HepG2 (cell line): ENCODE measurements around the gene CABLES1. TPM values are rescaled to one million over a fixed set of nuclear protein-coding genes. Genes with fewer than 3 reads are reported as not detected.

Source experiments
- ATAC-seq: fragments of 200-7000 bp; cut with Tn5 transposase; 3 replicates; pipeline ENCODE4 v1.9.1; 2020; ENCODE audit warnings: mild to moderate bottlenecking, moderate library complexity
- BruUV-seq: library from RNA; stranded (reverse); fragments of 400-500 nt; replicated peaks from 2 replicates; lab custom pipeline; 2021; lab: Mats Ljungman, UMichigan
- CTCF ChIA-PET: fragments of 300-600 bp; formaldehyde crosslinking; extraction: SDS; loops from one replicate; lab custom pipeline; 2021; ENCODE audit warnings: low total read pairs, inconsistent platforms, low intra/inter-chr PET ratio; lab: Yijun Ruan, JAX
- POLR2A ChIA-PET: fragments of 350-600 bp; sonication (Branson Sonifier 250); formaldehyde crosslinking; loops from one replicate; lab custom pipeline; 2020; ENCODE audit warnings: antibody characterized with exemption, inconsistent platforms; lab: Yijun Ruan, JAX
- DNase-seq: peaks from one replicate; pipeline ENCODE4 v3.0.0-alpha.2; 2015; ENCODE audit warnings: low spot score
- FAIRE-seq: peaks from 3 replicates; lab custom pipeline; 2011; peaks lifted over from hg19 to GRCh38; lab: Jason Lieb, UNC
- H2AFZ ChIP-seq: one replicate; pipeline ENCODE4 v1.6.1; 2011; ENCODE audit warnings: low read length, inconsistent platforms
- H3K27ac ChIP-seq: fragments of 300-600 bp; 3 replicates; pipeline ENCODE4 v1.8.0; 2011; ENCODE audit warnings: mixed run types, mild to moderate bottlenecking, mixed read lengths, low read length, inconsistent platforms; ENCODE audit not compliant: insufficient read depth; ENCODE audit errors: extremely low read length
- H3K27me3 ChIP-seq, 2 experiments: fragments of 200-600 bp in 1 of 2; 2 replicates in 1 of 2; 3 replicates in 1 of 2; pipeline versions ENCODE4 v1.6.0 to v1.8.0; 2011; ENCODE audit warnings: low read length in 2 of 2, mild to moderate bottlenecking in 2 of 2, moderate library complexity in 2 of 2, inconsistent platforms in 1 of 2; ENCODE audit not compliant: insufficient read depth in 2 of 2, control insufficient read depth in 1 of 2
- H3K36me3 ChIP-seq, 2 experiments: fragments of 200-600 bp in 1 of 2; replicated peaks in 1 of 2; 2 replicates in 1 of 2; 3 replicates in 1 of 2; pipeline versions ENCODE4 v1.5.1 to v1.8.0; 2011; ENCODE audit warnings: low read length in 2 of 2, inconsistent platforms in 1 of 2; ENCODE audit not compliant: insufficient read depth in 2 of 2, control insufficient read depth in 1 of 2
- H3K4me1 ChIP-seq: 2 replicates; pipeline ENCODE4 v1.5.1; 2012; ENCODE audit warnings: low read length, inconsistent platforms; ENCODE audit not compliant: insufficient read depth
- H3K4me2 ChIP-seq: 2 replicates; pipeline ENCODE4 v1.6.0; 2011; ENCODE audit warnings: low read depth, low read length, inconsistent platforms
- H3K4me3 ChIP-seq, 3 experiments: fragments of 200-600 bp in 1 of 3; sonication (generic), shearing (Covaris generic) in 1 of 3; replicated peaks in 1 of 3; 2 replicates each; pipeline ENCODE4 v1.5.1; 2011 to 2016; ENCODE audit warnings: low read length in 3 of 3, inconsistent platforms in 2 of 3, low read depth in 2 of 3, mild to moderate bottlenecking in 2 of 3, control low read depth in 1 of 3, mixed read lengths in 1 of 3; ENCODE audit not compliant: insufficient read depth in 1 of 3
- H3K79me2 ChIP-seq: one replicate; pipeline ENCODE4 v1.6.1; 2011; ENCODE audit warnings: low read length, inconsistent platforms; ENCODE audit not compliant: insufficient read depth
- H3K9ac ChIP-seq: 2 replicates; pipeline ENCODE4 v1.6.0; 2011; ENCODE audit warnings: mild to moderate bottlenecking, low read depth, low read length, inconsistent platforms; ENCODE audit not compliant: insufficient read depth
- H3K9me3 ChIP-seq: 2 replicates; pipeline ENCODE4 v1.5.1; 2012; ENCODE audit warnings: mild to moderate bottlenecking, low read length
- H4K20me1 ChIP-seq: 2 replicates; pipeline ENCODE4 v1.6.0; 2011; ENCODE audit warnings: inconsistent platforms, mild to moderate bottlenecking, low read length, moderate library complexity; ENCODE audit not compliant: insufficient read depth
- ARID5B ChIP-seq: IDR thresholded peaks from 2 replicates; pipeline ENCODE4 v1.4.0; 2020; ENCODE audit warnings: mild to moderate bottlenecking, missing genetic modification reagents
- ETV5 ChIP-seq: IDR thresholded peaks from 2 replicates; pipeline ENCODE4 v1.6.1; 2018; ENCODE audit warnings: missing biosample characterization, missing genetic modification reagents, inconsistent platforms, borderline replicate concordance
- JUN ChIP-seq: sonication (generic); formaldehyde crosslinking; IDR thresholded peaks from 2 replicates; pipeline ENCODE4 v1.4.0; 2020; ENCODE audit warnings: mild to moderate bottlenecking, missing genetic modification reagents
- JUND ChIP-seq: sonication (generic); formaldehyde crosslinking; IDR thresholded peaks from 2 replicates; pipeline ENCODE4 v1.8.0; 2022; ENCODE audit warnings: mild to moderate bottlenecking, missing genetic modification reagents
- MTA1 ChIP-seq: sonication (generic); formaldehyde crosslinking; IDR thresholded peaks from 2 replicates; pipeline ENCODE4 v1.4.0; 2020; ENCODE audit warnings: missing genetic modification reagents, mild to moderate bottlenecking, borderline replicate concordance
- NPAS2 ChIP-seq: sonication (generic); formaldehyde crosslinking; IDR thresholded peaks from 2 replicates; pipeline ENCODE4 v1.8.0; 2022; ENCODE audit warnings: mild to moderate bottlenecking, missing genetic modification reagents, borderline replicate concordance
- NR2F1 ChIP-seq, 2 experiments: fragments of 450-650 bp in 1 of 2; formaldehyde crosslinking in 1 of 2; IDR thresholded peaks; 2 replicates each; pipeline versions ENCODE4 v1.5.0 to v1.6.1; 2016 to 2020; ENCODE audit warnings: mild to moderate bottlenecking in 1 of 2, missing compliant biosample characterization in 1 of 2, missing genetic modification reagents in 1 of 2, moderate library complexity in 1 of 2
- PPARG ChIP-seq: conservative IDR thresholded peaks from 2 replicates; pipeline ENCODE4 v1.6.1; 2016; ENCODE audit warnings: missing biosample characterization, missing genetic modification reagents
- RARA ChIP-seq: IDR thresholded peaks from 2 replicates; pipeline ENCODE4 v1.6.1; 2016; ENCODE audit warnings: missing genetic modification reagents, missing compliant biosample characterization
- SNAPC4 ChIP-seq: sonication (generic); formaldehyde crosslinking; IDR thresholded peaks from 2 replicates; pipeline ENCODE4 v1.4.0; 2020; ENCODE audit warnings: mild to moderate bottlenecking, missing genetic modification reagents
- TBX3 ChIP-seq: fragments of 450-650 bp; IDR thresholded peaks from 2 replicates; pipeline ENCODE4 v1.6.1; 2017; ENCODE audit warnings: antibody characterized with exemption, mild to moderate bottlenecking, inconsistent platforms, borderline replicate concordance
- THYN1 ChIP-seq: sonication (generic); formaldehyde crosslinking; IDR thresholded peaks from 2 replicates; pipeline ENCODE4 v1.8.1; 2023; ENCODE audit warnings: low read depth, mild to moderate bottlenecking, moderate library complexity, missing genetic modification reagents, borderline replicate concordance
- WIZ ChIP-seq: sonication (generic); formaldehyde crosslinking; IDR thresholded peaks from 2 replicates; pipeline ENCODE4 v1.5.1; 2020; ENCODE audit warnings: mild to moderate bottlenecking, missing genetic modification reagents
- ZNF337 ChIP-seq: sonication (generic); formaldehyde crosslinking; IDR thresholded peaks from 2 replicates; pipeline ENCODE4 v1.5.1; 2020; ENCODE audit warnings: missing genetic modification reagents, low read depth, mild to moderate bottlenecking, borderline replicate concordance
- ZNF33B ChIP-seq: sonication (generic); formaldehyde crosslinking; IDR thresholded peaks from 2 replicates; pipeline ENCODE4 v1.5.1; 2020; ENCODE audit warnings: mild to moderate bottlenecking, missing genetic modification reagents
- ZNF484 ChIP-seq: sonication (generic); formaldehyde crosslinking; IDR thresholded peaks from 2 replicates; pipeline ENCODE4 v1.5.1; 2020; ENCODE audit warnings: mild to moderate bottlenecking, low read depth, missing genetic modification reagents, borderline replicate concordance
- WGBS: methylation state at CpG from one replicate; pipeline ENCODE4 v1.1.6; 2017; ENCODE audit warnings: low lambda C conversion rate; 5-methylcytosine and 5-hydroxymethylcytosine counted together
- in situ Hi-C: cut with HindIII; loops from 2 replicates; pipeline ENCODE4 v1.10.0; 2017; ENCODE audit warnings: low pct_unique_long_range_greater_than_20kb; ENCODE audit not compliant: extremely low pct_ligation_motif_present
- intact Hi-C: fragments of 100-400 bp; cut with micrococcal nuclease; formaldehyde crosslinking; loops from one replicate; pipeline ENCODE4 v1.10.0; 2022; ENCODE audit not compliant: unreplicated experiment
- polyA plus RNA-seq, 8 experiments: library from polyadenylated mRNA; depleted of rRNA in 3 of 8; stranded (reverse) in 7 of 8; unstranded in 1 of 8; fragments of >200 nt; fragmentation: Illumina TruSeq in 4 of 8; extraction: Trizol in 4 of 8; gene quantifications; 2 replicates each; pipeline versions ENCODE4 v1.2.1 to v1.2.3, GENCODE V29; 2011 to 2016; ENCODE audit warnings: low read depth in 4 of 8, missing spikeins in 1 of 8, mixed read lengths in 1 of 8; ENCODE audit not compliant: insufficient read depth in 1 of 8
- total RNA-seq, 5 experiments: library from RNA; depleted of rRNA; stranded (reverse); fragments of >200 nt; fragmentation: Illumina TruSeq; extraction: Trizol; gene quantifications; 2 replicates each; pipeline ENCODE4 v1.2.3, GENCODE V29; 2016; ENCODE audit warnings: low read depth in 1 of 5

The CABLES1 gene
- total and polyA plus RNA-seq, 2 of the 13 experiments (the other 11 are each of a cell fraction or from before 2014, with no cell fraction given) = 14.7 to 25.8 TPM

- Histone ChIP-seq H3K27me3 (no peaks in the 10 kb centered on the region), H3K4me2 (no peak overlapping the region), H3K79me2 (no peaks in the 10 kb centered on the region), H3K36me3 (no peaks in the 10 kb centered on the region), H3K4me1 (peaks cover 45% of the 10 kb centered on the region), H2AFZ (no peak overlapping the region), H3K27ac (no peak overlapping the region), H3K9me3 (no peaks in the 10 kb centered on the region), H3K9ac (no peak overlapping the region), H3K4me3 (no peak overlapping the region), H4K20me1 (no peaks in the 10 kb centered on the region)
- peak; percentile 91 for ATAC-seq
- no TSS peak for BruUV-seq
- no peak for FAIRE-seq
- ChIA-PET CTCF (no interaction called here), POLR2A (interaction anchor here (0.6 kb wide), 1 partner anchor 149 kb away, joined by 4 read pairs; no protein-coding TSS in a partner anchor)
- peak; percentile 65 for DNase-seq
- in situ Hi-C loops (no loop called here), intact Hi-C loops (no loop called here)
- WGBS = 38% methylated on average over 2 of the region's 2 CpGs
- TF ChIP-seq MTA1 (no peak), JUN (CRISPR knock-in tag) (peak; percentile 48; the same call in 1 of the 2 replicates), ZNF33B (CRISPR knock-in tag) (no peak), NR2F1 (CRISPR knock-in tag; IDR thresholded peaks at IDR 0.05) (peak in 1 of 2 experiments; percentile 73; a peak in 2 of 4 replicates), RARA (CRISPR knock-in tag) (peak; percentile 77), PPARG (peak; percentile 87), THYN1 (CRISPR knock-in tag) (no peak), SNAPC4 (no peak), WIZ (CRISPR knock-in tag) (no peak), JUND (CRISPR knock-in tag) (0 out of 2 replicates have a peak, but pooled peaks have one; percentile 27), ARID5B (peak; percentile 61), ZNF337 (CRISPR knock-in tag) (no peak), ETV5 (CRISPR knock-in tag) (peak; percentile 59; the same call in 1 of the 2 replicates), TBX3 (peak; percentile 28; the same call in 1 of the 2 replicates), ZNF484 (no peak), NPAS2 (CRISPR knock-in tag) (no peak)
Observed at GRCh38 chr18:23283916-23284430, 148.7 kb downstream of the CABLES1 start.
